ENCODE data around the gene MYBPHL. TPM values are rescaled to one million over a fixed set of nuclear protein-coding genes. Genes with fewer than 3 reads are reported as not detected.

MYBPHL gene
- total and polyA plus RNA-seq, 4 experiments from 2014 or later: not detected

GRCh38 chr1:109263597-109264378 lies 43.0 kb downstream of the MYBPHL start:
- H3K27me3 Mint-ChIP-seq: peaks cover 0 to 2% of the 10 kb centered on the region in 2 donors
- H3K4me3 ChIP-seq (ENCODE audit: low read length in 2 of 2): no peak overlapping the region
- no peaks in the 10 kb centered on the region for H3K4me1 ChIP-seq (ENCODE audit: insufficient read depth, low read length)
- CTCF ChIA-PET (ENCODE audit: partially characterized antibody): interaction anchor here (0.6 to 5.0 kb wide), 19 partner anchors 10 to 376 kb away, joined by 3 to 45 read pairs (median 3); partner anchors contain the start of genes PSRC1 and SORT1
- H3K27ac Mint-ChIP-seq: peak overlapping the region in 1 of 7 donors; percentile 75
- peak; percentile 59 to 70 (median 67) for DNase-seq
- POLR2A ChIA-PET (ENCODE audit: partially characterized antibody): no interaction called here
- peaks cover 0 to 1% (median 0%) of the 10 kb centered on the region in 8 donors for H3K9me3 Mint-ChIP-seq
- no peaks in the 10 kb centered on the region for H3K36me3 ChIP-seq (ENCODE audit: insufficient read depth, low read length)
- no peaks in the 10 kb centered on the region for H3K27me3 ChIP-seq (ENCODE audit: insufficient read depth, low read length)
- intact Hi-C loops (cut with micrococcal nuclease): loop anchor here (1.0 to 5.0 kb wide), 3 partner anchors 136 to 269 kb away; partner anchors contain the start of gene CYB561D1
- H3K4me3 Mint-ChIP-seq: no peak overlapping the region
- H3K4me1 Mint-ChIP-seq: peaks cover 0 to 4% (median under 1%) of the 10 kb centered on the region in 4 donors
- H3K36me3 Mint-ChIP-seq: no peaks in the 10 kb centered on the region
- no peaks in the 10 kb centered on the region for H3K9me3 ChIP-seq (ENCODE audit: control insufficient read depth in 1 of 2, low read length in 2 of 2)
- no peak overlapping the region for H3K27ac ChIP-seq (ENCODE audit: low read depth, low read length)

DNA sequence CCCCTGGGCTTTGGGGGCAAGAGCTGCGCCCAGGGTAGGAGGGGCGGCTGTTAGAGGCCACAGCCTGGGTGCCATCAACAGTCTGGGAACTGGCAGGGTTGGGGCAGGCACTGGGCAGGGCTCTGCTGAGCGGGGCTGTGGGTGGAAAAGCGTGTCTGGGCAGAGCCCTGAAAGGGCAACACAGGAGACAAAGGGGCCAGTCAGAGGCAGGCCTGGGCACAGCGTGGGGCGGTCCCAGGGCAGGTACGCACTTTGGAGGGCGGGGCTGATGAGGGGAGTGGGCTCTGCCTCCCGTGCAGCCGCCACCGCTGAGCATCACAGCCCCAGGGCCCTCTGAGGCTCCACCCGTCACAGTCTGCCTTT lies 43.6 kb downstream of the MYBPHL start:
- DNase-seq: no peak
- peaks cover 0 to 4% (median under 1%) of the 10 kb centered on the region in 4 donors for H3K4me1 Mint-ChIP-seq
- Histone ChIP-seq H3K36me3 (ENCODE audit: insufficient read depth, low read length) (no peaks in the 10 kb centered on the region), H3K9me3 (ENCODE audit: control insufficient read depth in 1 of 2, low read length in 2 of 2) (no peaks in the 10 kb centered on the region), H3K27ac (ENCODE audit: low read depth, low read length) (no peak overlapping the region), H3K4me3 (ENCODE audit: low read length in 2 of 2) (no peak overlapping the region), H3K27me3 (ENCODE audit: insufficient read depth, low read length) (no peaks in the 10 kb centered on the region), H3K4me1 (ENCODE audit: insufficient read depth, low read length) (no peaks in the 10 kb centered on the region)
- peaks cover 0 to 2% of the 10 kb centered on the region in 2 donors for H3K27me3 Mint-ChIP-seq
- no peaks in the 10 kb centered on the region for H3K36me3 Mint-ChIP-seq
- H3K9me3 Mint-ChIP-seq: peaks cover 0 to 1% (median 0%) of the 10 kb centered on the region in 8 donors
- ChIA-PET CTCF (ENCODE audit: partially characterized antibody) (interaction anchor here (0.6 to 5.0 kb wide), 7 partner anchors 9 to 270 kb away, joined by 3 to 45 read pairs (median 3); partner anchors contain the start of gene SORT1), POLR2A (ENCODE audit: partially characterized antibody) (no interaction called here)
- peak overlapping the region in 1 of 7 donors; percentile 75 for H3K27ac Mint-ChIP-seq
- intact Hi-C loops (cut with micrococcal nuclease): loop anchor here (1.0 to 5.0 kb wide), 3 partner anchors 136 to 269 kb away; partner anchors contain the start of gene CYB561D1
- H3K4me3 Mint-ChIP-seq: no peak overlapping the region

GRCh38 chr1:109262231-109263055 lies 44.4 kb downstream of the MYBPHL start:
- Histone ChIP-seq H3K9me3 (ENCODE audit: control insufficient read depth in 1 of 2, low read length in 2 of 2) (no peaks in the 10 kb centered on the region), H3K27me3 (ENCODE audit: insufficient read depth, low read length) (no peaks in the 10 kb centered on the region), H3K36me3 (ENCODE audit: insufficient read depth, low read length) (no peaks in the 10 kb centered on the region), H3K4me1 (ENCODE audit: insufficient read depth, low read length) (no peaks in the 10 kb centered on the region), H3K4me3 (ENCODE audit: low read length in 2 of 2) (no peak overlapping the region), H3K27ac (ENCODE audit: low read depth, low read length) (no peak overlapping the region)
- ChIA-PET CTCF (ENCODE audit: partially characterized antibody) (interaction anchor here (1.2 to 5.0 kb wide), 4 partner anchors 55 to 271 kb away, joined by 3 to 45 read pairs (median 22); partner anchors contain the start of gene SORT1), POLR2A (ENCODE audit: partially characterized antibody) (no interaction called here)
- peaks cover 0 to 2% of the 10 kb centered on the region in 2 donors for H3K27me3 Mint-ChIP-seq
- no peak for DNase-seq
- no peak overlapping the region for H3K4me3 Mint-ChIP-seq
- H3K36me3 Mint-ChIP-seq: no peaks in the 10 kb centered on the region
- peaks cover 0 to 1% (median 0%) of the 10 kb centered on the region in 8 donors for H3K9me3 Mint-ChIP-seq
- intact Hi-C loops (cut with micrococcal nuclease): loop anchor here (1.0 to 5.0 kb wide), 3 partner anchors 137 to 270 kb away; partner anchors contain the start of gene CYB561D1
- H3K27ac Mint-ChIP-seq: no peak overlapping the region
- peaks cover 0 to 4% (median 2%) of the 10 kb centered on the region in 4 donors for H3K4me1 Mint-ChIP-seq

DNA sequence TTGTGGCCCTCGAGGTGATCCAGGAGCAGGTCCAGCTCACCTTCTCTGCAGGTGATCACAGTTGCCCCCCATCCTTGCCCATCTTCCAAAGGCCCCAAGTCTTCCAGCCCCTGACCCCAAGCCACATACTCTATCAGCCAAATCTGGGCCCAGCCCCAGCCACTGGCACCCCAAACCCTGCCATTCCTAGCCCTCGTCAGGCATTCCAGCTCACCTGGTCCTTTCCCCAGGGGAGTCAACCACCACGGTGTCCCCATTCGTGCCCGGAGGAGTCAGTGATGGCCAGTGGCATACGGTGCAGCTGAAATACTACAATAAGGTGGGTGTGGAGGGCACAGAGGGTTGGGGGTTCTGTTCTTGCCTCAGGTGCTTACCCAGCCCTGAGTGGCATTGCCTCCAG lies 45.2 kb downstream of the MYBPHL start:
- Histone ChIP-seq H3K9me3 (ENCODE audit: control insufficient read depth in 1 of 2, low read length in 2 of 2) (no peaks in the 10 kb centered on the region), H3K27ac (ENCODE audit: low read depth, low read length) (no peak overlapping the region), H3K4me1 (ENCODE audit: insufficient read depth, low read length) (no peaks in the 10 kb centered on the region), H3K27me3 (ENCODE audit: insufficient read depth, low read length) (no peaks in the 10 kb centered on the region), H3K4me3 (ENCODE audit: low read length in 2 of 2) (no peak overlapping the region), H3K36me3 (ENCODE audit: insufficient read depth, low read length) (no peaks in the 10 kb centered on the region)
- Mint-ChIP-seq H3K4me3 (no peak overlapping the region), H3K4me1 (peaks cover 0 to 9% (median 3%) of the 10 kb centered on the region in 4 donors), H3K36me3 (no peaks in the 10 kb centered on the region), H3K27me3 (peaks cover 0 to 2% of the 10 kb centered on the region in 2 donors), H3K9me3 (peaks cover 0 to 3% (median 0%) of the 10 kb centered on the region in 8 donors), H3K27ac (no peak overlapping the region)
- CTCF ChIA-PET (ENCODE audit: partially characterized antibody): interaction anchor here (0.7 to 1.6 kb wide), 3 partner anchors 15 to 270 kb away, joined by 3 to 5 read pairs (median 4); no protein-coding TSS in a partner anchor
- intact Hi-C loops (cut with micrococcal nuclease): loop anchor here (5.0 kb wide), 1 partner anchor 231 kb away; the partner anchor contains the start of gene CYB561D1
- POLR2A ChIA-PET (ENCODE audit: partially characterized antibody): no interaction called here
- no peak for DNase-seq

GRCh38 chr1:109261006-109261405 lies 45.8 kb downstream of the MYBPHL start:
- no peak for DNase-seq
- no peak overlapping the region for H3K4me3 Mint-ChIP-seq
- H3K27ac Mint-ChIP-seq: no peak overlapping the region
- peaks cover 0 to 2% of the 10 kb centered on the region in 2 donors for H3K27me3 Mint-ChIP-seq
- Histone ChIP-seq H3K4me1 (ENCODE audit: insufficient read depth, low read length) (no peaks in the 10 kb centered on the region), H3K36me3 (ENCODE audit: insufficient read depth, low read length) (no peaks in the 10 kb centered on the region), H3K27me3 (ENCODE audit: insufficient read depth, low read length) (no peaks in the 10 kb centered on the region), H3K27ac (ENCODE audit: low read depth, low read length) (no peak overlapping the region), H3K9me3 (ENCODE audit: control insufficient read depth in 1 of 2, low read length in 2 of 2) (no peaks in the 10 kb centered on the region), H3K4me3 (ENCODE audit: low read length in 2 of 2) (no peak overlapping the region)
- peaks cover 0 to 3% (median 0%) of the 10 kb centered on the region in 8 donors for H3K9me3 Mint-ChIP-seq
- CTCF ChIA-PET (ENCODE audit: partially characterized antibody): interaction anchor here (0.6 to 1.6 kb wide), 6 partner anchors 16 to 271 kb away, joined by 3 to 5 read pairs (median 3); no protein-coding TSS in a partner anchor
- H3K36me3 Mint-ChIP-seq: no peaks in the 10 kb centered on the region
- intact Hi-C loops (cut with micrococcal nuclease): loop anchor here (5.0 kb wide), 1 partner anchor 231 kb away; the partner anchor contains the start of gene CYB561D1
- POLR2A ChIA-PET (ENCODE audit: partially characterized antibody): no interaction called here
- H3K4me1 Mint-ChIP-seq: peaks cover under 1 to 9% (median 3%) of the 10 kb centered on the region in 4 donors

- no peaks in the 10 kb centered on the region for H3K27me3 ChIP-seq (ENCODE audit: insufficient read depth, low read length)
- intact Hi-C loops (cut with micrococcal nuclease): loop anchor here (5.0 kb wide), 1 partner anchor 232 kb away; the partner anchor contains the start of gene CYB561D1
- POLR2A ChIA-PET (ENCODE audit: partially characterized antibody): interaction anchor here (1.2 kb wide), 1 partner anchor 140 kb away, joined by 4 read pairs; no protein-coding TSS in a partner anchor
- H3K27ac Mint-ChIP-seq: peak overlapping the region in 1 of 7 donors; percentile 35
- H3K9me3 Mint-ChIP-seq: peaks cover 0 to 3% (median 0%) of the 10 kb centered on the region in 8 donors
- no peaks in the 10 kb centered on the region for H3K36me3 ChIP-seq (ENCODE audit: insufficient read depth, low read length)
- H3K4me1 Mint-ChIP-seq: peaks cover 2 to 9% (median 3%) of the 10 kb centered on the region in 4 donors
- peaks cover 0 to 2% of the 10 kb centered on the region in 2 donors for H3K27me3 Mint-ChIP-seq
- H3K36me3 Mint-ChIP-seq: no peaks in the 10 kb centered on the region
- H3K4me1 ChIP-seq (ENCODE audit: insufficient read depth, low read length): no peaks in the 10 kb centered on the region
- no peak for DNase-seq
- H3K9me3 ChIP-seq (ENCODE audit: control insufficient read depth in 1 of 2, low read length in 2 of 2): no peaks in the 10 kb centered on the region
- CTCF ChIA-PET (ENCODE audit: partially characterized antibody): interaction anchor here (0.6 to 1.6 kb wide), 5 partner anchors 17 to 272 kb away, joined by 3 to 5 read pairs (median 3); no protein-coding TSS in a partner anchor
- H3K27ac ChIP-seq (ENCODE audit: low read depth, low read length): no peak overlapping the region
- no peak overlapping the region for H3K4me3 Mint-ChIP-seq
- H3K4me3 ChIP-seq (ENCODE audit: low read length in 2 of 2): no peak overlapping the region
These were observed 46.9 kb downstream of the MYBPHL start for GRCh38 chr1:109259674-109260557.

All from CD4-positive, alpha-beta memory T cell (primary cell).